Astrocyte (in vitro differentiated cells and primary cell): ENCODE results near the gene HOMER3.

Experiments used
- EZH2 ChIP-seq: IDR thresholded peaks from 2 replicates; pipeline ENCODE4 v1.6.1; 2012; ENCODE audit warnings: mild to moderate bottlenecking, low read length, inconsistent platforms; ENCODE audit not compliant: insufficient read depth
- TF ChIP-seq, protein P1 (sequence below): IDR thresholded peaks from 2 replicates; pipeline ENCODE4 v1.5.1; 2011; ENCODE audit warnings: low read depth, mild to moderate bottlenecking, inconsistent platforms, low read length, moderate library complexity; ENCODE audit not compliant: insufficient read depth

DNA sequence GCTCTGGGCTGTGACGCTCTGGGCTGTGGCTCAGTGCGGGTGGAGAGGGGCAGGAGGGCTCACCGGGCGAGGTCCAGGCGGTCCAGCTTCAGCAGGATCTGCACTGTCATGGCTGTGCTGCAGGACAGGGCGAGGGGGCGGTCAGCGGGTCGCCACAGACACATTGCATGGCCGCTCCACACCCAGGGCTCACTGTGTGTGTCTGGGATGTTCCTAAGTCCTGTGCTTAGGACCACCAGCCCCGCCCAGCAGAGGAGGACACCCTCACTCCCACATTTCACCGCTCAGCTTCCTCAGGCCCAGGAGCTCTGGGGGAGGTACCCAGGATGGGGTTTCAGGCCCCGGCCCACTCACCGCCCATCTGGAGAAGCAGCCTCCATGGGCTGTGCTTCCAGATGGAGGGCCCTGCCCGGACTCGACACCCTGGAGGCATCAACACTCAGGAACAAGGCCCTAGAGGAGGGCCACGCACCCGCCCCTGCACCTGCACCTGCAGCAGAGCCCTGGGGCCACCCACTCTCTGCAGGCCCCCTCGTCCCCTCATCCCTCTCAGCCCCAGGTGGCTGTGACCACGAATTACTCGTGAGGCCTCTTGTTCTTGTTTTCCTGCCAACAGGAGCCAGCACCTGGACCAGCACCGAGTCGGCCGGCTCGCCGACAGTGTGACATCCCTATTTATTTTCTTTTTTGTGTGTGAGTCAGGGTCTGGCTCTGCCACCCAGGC, 35.3 kb downstream of the HOMER3 start:
- TF ChIP-seq, protein P1, sequence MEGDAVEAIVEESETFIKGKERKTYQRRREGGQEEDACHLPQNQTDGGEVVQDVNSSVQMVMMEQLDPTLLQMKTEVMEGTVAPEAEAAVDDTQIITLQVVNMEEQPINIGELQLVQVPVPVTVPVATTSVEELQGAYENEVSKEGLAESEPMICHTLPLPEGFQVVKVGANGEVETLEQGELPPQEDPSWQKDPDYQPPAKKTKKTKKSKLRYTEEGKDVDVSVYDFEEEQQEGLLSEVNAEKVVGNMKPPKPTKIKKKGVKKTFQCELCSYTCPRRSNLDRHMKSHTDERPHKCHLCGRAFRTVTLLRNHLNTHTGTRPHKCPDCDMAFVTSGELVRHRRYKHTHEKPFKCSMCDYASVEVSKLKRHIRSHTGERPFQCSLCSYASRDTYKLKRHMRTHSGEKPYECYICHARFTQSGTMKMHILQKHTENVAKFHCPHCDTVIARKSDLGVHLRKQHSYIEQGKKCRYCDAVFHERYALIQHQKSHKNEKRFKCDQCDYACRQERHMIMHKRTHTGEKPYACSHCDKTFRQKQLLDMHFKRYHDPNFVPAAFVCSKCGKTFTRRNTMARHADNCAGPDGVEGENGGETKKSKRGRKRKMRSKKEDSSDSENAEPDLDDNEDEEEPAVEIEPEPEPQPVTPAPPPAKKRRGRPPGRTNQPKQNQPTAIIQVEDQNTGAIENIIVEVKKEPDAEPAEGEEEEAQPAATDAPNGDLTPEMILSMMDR, result no peak
- TF ChIP-seq EZH2, result no peak
